RWPE2 (cell line): ENCODE data around the gene SEMA4D.

ENCODE experiments used
- ATAC-seq: fragments of 200-7000 bp; cut with Tn5 transposase; 3 replicates; pipeline ENCODE4 v1.9.1; 2021; ENCODE audit warnings: low read depth
- DNase-seq: peaks from one replicate; pipeline ENCODE4 v3.0.0-alpha.2; 2020; ENCODE audit warnings: low spot score
- H3K27ac ChIP-seq: fragments of 450-650 bp; 2 replicates; pipeline ENCODE4 v1.5.1; 2017; ENCODE audit warnings: mild to moderate bottlenecking; ENCODE audit not compliant: poor library complexity, severe bottlenecking
- H3K27me3 ChIP-seq: fragments of 250-450 bp; sonication (Bioruptor Pico); 2 replicates; pipeline ENCODE4 v1.5.1; 2021; ENCODE audit warnings: mild to moderate bottlenecking, moderate library complexity; ENCODE audit not compliant: insufficient read depth, poor library complexity, severe bottlenecking
- H3K36me3 ChIP-seq: fragments of 250-450 bp; sonication (Bioruptor Pico); 2 replicates; pipeline ENCODE4 v1.5.1; 2020; ENCODE audit warnings: low read depth, mild to moderate bottlenecking, moderate library complexity
- H3K4me1 ChIP-seq: fragments of 250-450 bp; sonication (Bioruptor Pico); 2 replicates; pipeline ENCODE4 v1.5.1; 2021; ENCODE audit warnings: mild to moderate bottlenecking, moderate library complexity; ENCODE audit not compliant: insufficient read depth, poor library complexity, severe bottlenecking
- H3K4me3 ChIP-seq: fragments of 250-450 bp; sonication (Bioruptor Pico); 2 replicates; pipeline ENCODE4 v1.5.1; 2021; ENCODE audit warnings: mild to moderate bottlenecking, moderate library complexity; ENCODE audit not compliant: severe bottlenecking
- H3K9me3 ChIP-seq: fragments of 250-450 bp; sonication (Bioruptor Pico); 2 replicates; pipeline ENCODE4 v1.5.1; 2021; ENCODE audit warnings: mild to moderate bottlenecking, moderate library complexity; ENCODE audit not compliant: severe bottlenecking
- TF ChIP-seq, protein P1 (sequence below): fragments of 450-650 bp; IDR thresholded peaks from one replicate; pipeline ENCODE4 v1.5.1; 2017; ENCODE audit warnings: mild to moderate bottlenecking, moderate library complexity; ENCODE audit not compliant: poor library complexity, severe bottlenecking

The SEMA4D gene

DNA sequence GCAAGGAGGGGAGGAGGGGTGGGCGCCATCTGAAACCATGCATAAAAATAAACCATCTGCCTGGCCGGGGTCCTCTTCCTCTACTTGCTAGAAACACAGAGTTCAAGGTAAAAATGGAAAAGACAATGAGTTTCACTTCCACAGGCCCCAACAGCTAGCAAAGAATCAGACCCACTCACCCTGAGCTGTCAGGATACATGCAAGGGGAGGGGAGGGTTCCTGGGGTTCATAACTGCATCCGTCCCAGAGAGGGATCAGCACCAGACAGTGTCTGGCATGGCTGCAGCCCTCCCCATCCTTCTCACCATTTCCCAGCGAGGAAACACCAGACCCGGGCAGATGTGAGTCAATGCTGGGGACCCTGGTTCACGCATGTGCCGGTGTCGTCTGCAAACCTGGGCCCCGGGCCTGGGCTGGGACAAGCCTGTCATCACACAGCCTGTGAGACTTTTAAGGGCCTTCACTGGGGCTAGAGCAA is 55.4 kb downstream of the SEMA4D start:
- no peak for ATAC-seq
- TF ChIP-seq, protein P1, sequence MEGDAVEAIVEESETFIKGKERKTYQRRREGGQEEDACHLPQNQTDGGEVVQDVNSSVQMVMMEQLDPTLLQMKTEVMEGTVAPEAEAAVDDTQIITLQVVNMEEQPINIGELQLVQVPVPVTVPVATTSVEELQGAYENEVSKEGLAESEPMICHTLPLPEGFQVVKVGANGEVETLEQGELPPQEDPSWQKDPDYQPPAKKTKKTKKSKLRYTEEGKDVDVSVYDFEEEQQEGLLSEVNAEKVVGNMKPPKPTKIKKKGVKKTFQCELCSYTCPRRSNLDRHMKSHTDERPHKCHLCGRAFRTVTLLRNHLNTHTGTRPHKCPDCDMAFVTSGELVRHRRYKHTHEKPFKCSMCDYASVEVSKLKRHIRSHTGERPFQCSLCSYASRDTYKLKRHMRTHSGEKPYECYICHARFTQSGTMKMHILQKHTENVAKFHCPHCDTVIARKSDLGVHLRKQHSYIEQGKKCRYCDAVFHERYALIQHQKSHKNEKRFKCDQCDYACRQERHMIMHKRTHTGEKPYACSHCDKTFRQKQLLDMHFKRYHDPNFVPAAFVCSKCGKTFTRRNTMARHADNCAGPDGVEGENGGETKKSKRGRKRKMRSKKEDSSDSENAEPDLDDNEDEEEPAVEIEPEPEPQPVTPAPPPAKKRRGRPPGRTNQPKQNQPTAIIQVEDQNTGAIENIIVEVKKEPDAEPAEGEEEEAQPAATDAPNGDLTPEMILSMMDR, result no peak
- H3K36me3 ChIP-seq, result no peaks in the 10 kb centered on the region

DNA sequence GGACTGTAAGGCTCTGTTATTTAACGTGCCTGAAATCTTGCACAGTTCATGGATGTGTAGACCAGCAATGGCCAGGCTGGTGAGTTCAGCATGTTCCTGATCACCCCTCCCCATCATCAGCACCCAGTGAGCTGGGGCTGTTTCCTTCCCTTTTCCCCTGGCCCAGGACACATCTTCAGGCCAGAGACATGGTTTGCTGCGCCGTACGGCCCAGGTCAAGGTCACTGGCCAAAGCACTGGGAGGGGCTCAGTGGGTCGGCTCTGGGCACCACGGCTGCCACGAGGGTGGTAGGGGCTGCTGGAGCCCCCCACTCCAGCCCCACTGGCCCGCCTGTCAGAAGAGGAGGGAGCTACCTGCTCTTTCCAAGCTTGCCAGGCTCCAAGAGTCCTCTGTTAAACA is 55.9 kb downstream of the SEMA4D start:
- H3K4me1 ChIP-seq, result no peaks in the 10 kb centered on the region
- ATAC-seq, result no peak

More for the DNA sequence above, 55.4 kb downstream of the SEMA4D start:
- no peaks in the 10 kb centered on the region for H3K4me1 ChIP-seq
- H3K27me3 ChIP-seq, result no peaks in the 10 kb centered on the region
- H3K9me3 ChIP-seq, result no peaks in the 10 kb centered on the region
- no peak overlapping the region for H3K27ac ChIP-seq
- no peak overlapping the region for H3K4me3 ChIP-seq
- DNase-seq, result no peak

DNA sequence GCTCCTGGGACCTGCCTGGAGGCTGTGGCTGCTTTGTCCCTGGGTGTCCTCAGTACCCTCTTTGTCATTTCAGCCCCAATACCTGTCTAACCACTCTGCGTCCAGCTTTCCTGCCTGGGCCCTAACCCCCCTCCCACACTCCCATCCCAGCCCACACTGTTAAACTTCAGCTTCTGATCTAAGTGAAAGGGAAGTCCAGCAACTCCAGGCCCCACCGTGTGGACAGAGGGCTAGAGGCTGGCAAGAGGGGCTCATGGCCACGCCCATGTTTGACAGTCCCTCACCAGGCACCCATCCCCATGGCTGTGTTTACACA is 56.3 kb downstream of the SEMA4D start:
- ATAC-seq, result no peak
- Histone ChIP-seq H3K36me3 (no peaks in the 10 kb centered on the region), H3K27me3 (no peaks in the 10 kb centered on the region), H3K27ac (no peak overlapping the region), H3K4me3 (no peak overlapping the region), H3K9me3 (no peaks in the 10 kb centered on the region), H3K4me1 (no peaks in the 10 kb centered on the region)
- TF ChIP-seq, protein P1, result no peak
- DNase-seq, result no peak

More for the DNA sequence above, 55.9 kb downstream of the SEMA4D start:
- H3K4me3 ChIP-seq, result no peak overlapping the region
- no peaks in the 10 kb centered on the region for H3K36me3 ChIP-seq
- H3K9me3 ChIP-seq, result no peaks in the 10 kb centered on the region
- no peaks in the 10 kb centered on the region for H3K27me3 ChIP-seq
- TF ChIP-seq, protein P1, result no peak
- no peak overlapping the region for H3K27ac ChIP-seq
- DNase-seq, result no peak

DNA sequence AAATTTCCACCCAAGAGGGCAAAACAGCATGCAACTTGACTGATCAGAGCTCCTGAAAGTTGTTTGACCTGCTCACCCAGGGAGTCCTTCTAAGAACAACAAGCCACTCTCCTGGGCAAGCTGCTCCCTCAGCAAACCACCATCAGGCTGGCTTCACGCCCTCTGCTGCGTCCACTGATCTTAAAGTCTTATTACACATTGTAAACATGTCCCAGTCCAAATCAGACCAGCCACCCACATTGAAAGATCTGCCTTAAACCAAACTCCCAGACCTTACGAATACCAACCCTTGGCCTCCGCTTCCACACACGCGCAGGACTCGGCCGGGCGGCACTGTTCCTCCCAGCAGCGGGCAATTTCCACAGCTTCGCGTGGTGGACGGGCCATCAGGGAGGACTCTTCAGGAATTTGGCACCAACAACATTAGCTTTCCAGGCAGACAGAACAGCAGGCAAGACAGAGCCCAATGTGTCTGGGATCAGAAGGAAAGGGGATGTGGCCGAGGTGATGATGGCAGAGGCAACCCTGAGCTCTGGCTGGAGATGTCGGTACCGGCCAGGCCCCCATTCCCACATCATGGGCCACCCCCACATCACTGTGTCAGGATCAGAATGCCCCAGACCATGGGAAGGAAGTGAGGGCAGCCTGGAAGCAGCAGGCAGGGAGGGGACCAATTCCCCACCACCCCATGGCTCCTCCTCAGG is 56.8 kb downstream of the SEMA4D start:
- H3K4me3 ChIP-seq, result no peak overlapping the region
- H3K4me1 ChIP-seq, result no peaks in the 10 kb centered on the region
- H3K27me3 ChIP-seq, result no peaks in the 10 kb centered on the region
- TF ChIP-seq, protein P1, result no peak
- H3K27ac ChIP-seq, result no peak overlapping the region
- no peak for DNase-seq
- ATAC-seq, result no peak
- no peaks in the 10 kb centered on the region for H3K36me3 ChIP-seq
- no peaks in the 10 kb centered on the region for H3K9me3 ChIP-seq

DNA sequence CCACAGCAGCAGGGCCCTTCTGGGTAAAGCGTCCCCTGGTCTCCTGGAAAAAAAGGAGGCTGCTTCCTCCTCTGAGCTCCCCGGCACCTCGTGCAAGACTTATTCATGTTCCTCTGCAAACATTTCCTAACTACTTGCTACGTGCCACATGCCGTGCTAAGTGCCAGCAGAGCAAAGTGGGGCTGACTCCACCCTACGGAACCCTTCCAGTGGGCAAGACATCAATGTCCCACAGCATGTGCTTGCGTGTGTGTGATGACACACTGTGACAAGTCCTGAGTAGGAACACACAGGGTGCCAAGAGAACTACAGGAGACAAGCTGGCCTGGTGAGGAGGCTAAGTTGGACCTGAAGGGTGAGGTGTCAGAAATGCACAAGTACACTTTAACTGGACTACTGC is 57.4 kb downstream of the SEMA4D start:
- H3K4me3 ChIP-seq, result no peak overlapping the region
- no peak for DNase-seq
- no peak for ATAC-seq
- H3K27me3 ChIP-seq, result no peaks in the 10 kb centered on the region
- H3K36me3 ChIP-seq, result no peaks in the 10 kb centered on the region
- H3K4me1 ChIP-seq, result peaks cover 3% of the 10 kb centered on the region
- H3K27ac ChIP-seq, result no peak overlapping the region
- TF ChIP-seq, protein P1, result no peak
- no peaks in the 10 kb centered on the region for H3K9me3 ChIP-seq
